Esophagus muscularis mucosa (tissue), 4 donors: ENCODE measurements around the gene CCDC167.

Source experiments
- CTCF ChIP-seq, 3 experiments: fragments of 200-600 bp in 2 of 3; fragments of 450-650 bp in 1 of 3; sonication (generic) in 2 of 3; IDR thresholded peaks; one replicate each; pipeline ENCODE4 v1.5.1; 2017 to 2019; ENCODE audit warnings: antibody characterized with exemption in 3 of 3, mild to moderate bottlenecking in 2 of 3, moderate library complexity in 1 of 3
- EP300 ChIP-seq: sonication (generic); formaldehyde crosslinking; IDR thresholded peaks from one replicate; pipeline ENCODE4 v1.6.1; 2017; ENCODE audit warnings: antibody characterized with exemption
- POLR2A ChIP-seq: fragments of 450-650 bp; IDR thresholded peaks from one replicate; pipeline ENCODE4 v1.6.1; 2017; ENCODE audit warnings: antibody characterized with exemption, moderate library complexity, mild to moderate bottlenecking, low read depth
- POLR2AphosphoS5 ChIP-seq, 2 donors: sonication (generic); formaldehyde crosslinking; IDR thresholded peaks; one replicate each; pipeline ENCODE4 v1.6.1; 2017; ENCODE audit warnings: antibody characterized with exemption in 2 of 2

GRCh38 chr6:37504024-37504423, 4.3 kb upstream of the CCDC167 start:
- TF ChIP-seq CTCF (IDR thresholded peaks at IDR 0.05) (no peak), POLR2A (no peak), POLR2AphosphoS5 (IDR thresholded peaks at IDR 0.05) (no peak), EP300 (no peak)
